Endothelial cell of umbilical vein (primary cell): Measurements from ENCODE around the gene CDC42BPB. TPM values are rescaled to one million over a fixed set of nuclear protein-coding genes. Genes with fewer than 3 reads are reported as not detected.

Experiments
- Bru-seq: library from RNA; stranded (reverse); fragments of 400-500 nt; gene quantifications from one replicate; lab custom pipeline; 2021; lab: Mats Ljungman, UMichigan
- BruChase-seq, 2 experiments: library from RNA; stranded (reverse); fragments of 400-500 nt; gene quantifications; one replicate each; lab custom pipeline; 2021; lab: Mats Ljungman, UMichigan
- BruUV-seq: library from RNA; stranded (reverse); fragments of 400-500 nt; replicated peaks from 2 replicates; lab custom pipeline; 2021; lab: Mats Ljungman, UMichigan
- CTCF ChIA-PET: fragments of 300-600, 350-600 bp; sonication (Branson Sonifier 250); formaldehyde crosslinking; loops from one replicate; lab custom pipeline; 2021; ENCODE audit warnings: antibody characterized with exemption, inconsistent platforms; lab: Charles Lee
- POLR2A ChIA-PET: fragments of 300-600, 350-600 bp; sonication (Branson Sonifier 250); formaldehyde crosslinking; loops from one replicate; lab custom pipeline; 2021; ENCODE audit warnings: antibody characterized with exemption, inconsistent platforms; lab: Charles Lee
- DNase-seq: peaks from one replicate; pipeline ENCODE4 v3.0.0-alpha.2; 2011; ENCODE audit warnings: low read depth, low spot score
- FAIRE-seq: peaks from 2 replicates; lab custom pipeline; 2011; peaks lifted over from hg19 to GRCh38; lab: Jason Lieb, UNC
- H2AFZ ChIP-seq: 2 replicates; pipeline ENCODE4 v1.6.0; 2012; ENCODE audit warnings: low read depth, low read length, control low read depth, inconsistent platforms
- H3K27ac ChIP-seq: 2 replicates; pipeline ENCODE4 v1.5.1; 2011; ENCODE audit warnings: low read depth, mild to moderate bottlenecking, control low read depth, low read length, moderate library complexity; ENCODE audit not compliant: insufficient read depth
- H3K27me3 ChIP-seq, 2 experiments: 2 replicates each; pipeline versions ENCODE4 v1.6.0 to v1.6.1; 2011; ENCODE audit warnings: low read length in 2 of 2, mixed read lengths in 1 of 2; ENCODE audit not compliant: control insufficient read depth in 2 of 2, insufficient read depth in 2 of 2
- H3K36me3 ChIP-seq, 2 experiments: 2 replicates in 1 of 2; 3 replicates in 1 of 2; pipeline ENCODE4 v1.5.1; 2011; ENCODE audit warnings: low read length in 2 of 2, mild to moderate bottlenecking in 1 of 2, moderate library complexity in 1 of 2; ENCODE audit not compliant: control insufficient read depth in 2 of 2, insufficient read depth in 2 of 2; ENCODE audit errors: extremely low read depth in 1 of 2
- H3K4me1 ChIP-seq: 3 replicates; pipeline ENCODE4 v1.5.1; 2011; ENCODE audit warnings: mild to moderate bottlenecking, low read length; ENCODE audit not compliant: control insufficient read depth, insufficient read depth; ENCODE audit errors: extremely low read depth
- H3K4me2 ChIP-seq: 2 replicates; pipeline ENCODE4 v1.6.1; 2011; ENCODE audit warnings: low read length, control low read depth, mixed read lengths; ENCODE audit not compliant: insufficient read depth
- H3K4me3 ChIP-seq, 3 experiments: fragments of 200-600 bp in 1 of 3; sonication (generic), shearing (Covaris generic) in 1 of 3; replicated peaks in 1 of 3; 2 replicates each; pipeline ENCODE4 v1.5.1; 2011 to 2016; ENCODE audit warnings: control low read depth in 3 of 3, low read length in 3 of 3, mild to moderate bottlenecking in 2 of 3, inconsistent platforms in 1 of 3, low read depth in 1 of 3, moderate library complexity in 1 of 3; ENCODE audit not compliant: insufficient read depth in 1 of 3
- H3K79me2 ChIP-seq: 2 replicates; pipeline ENCODE4 v1.6.0; 2012; ENCODE audit warnings: low read length, inconsistent platforms; ENCODE audit not compliant: control insufficient read depth, insufficient read depth
- H3K9ac ChIP-seq: replicated peaks from 2 replicates; pipeline ENCODE3; 2011; ENCODE audit warnings: low read length, control low read depth; ENCODE audit not compliant: insufficient read depth; ENCODE audit errors: extremely low read depth
- H3K9me1 ChIP-seq: replicated peaks from 3 replicates; pipeline ENCODE4 v1.6.0; 2011; ENCODE audit warnings: mild to moderate bottlenecking, low read length; ENCODE audit not compliant: control insufficient read depth, insufficient read depth; ENCODE audit errors: extremely low read depth
- H3K9me3 ChIP-seq: replicated peaks from 2 replicates; pipeline ENCODE4 v1.5.1; 2012; ENCODE audit warnings: low read length, inconsistent platforms; ENCODE audit not compliant: control insufficient read depth, insufficient read depth
- H4K20me1 ChIP-seq: replicated peaks from 2 replicates; pipeline ENCODE3; 2011; ENCODE audit warnings: mild to moderate bottlenecking, low read length; ENCODE audit not compliant: control insufficient read depth, insufficient read depth; ENCODE audit errors: extremely low read depth
- POLR2AphosphoS5 ChIP-seq: IDR thresholded peaks from 2 replicates; pipeline ENCODE4 v1.6.1; 2012; ENCODE audit warnings: low read depth, mild to moderate bottlenecking, control low read depth, low read length, moderate library complexity; ENCODE audit not compliant: insufficient read depth
- dilution Hi-C: fragments of 300-500 bp; cut with MboI; formaldehyde crosslinking; loops from one replicate; pipeline ENCODE4 v1.15.0; 2019; ENCODE audit warnings: low sequenced_read_pairs; ENCODE audit not compliant: extremely low pct_ligation_motif_present
- intact Hi-C: fragments of 100-400 bp; cut with micrococcal nuclease; formaldehyde crosslinking; loops from one replicate; pipeline ENCODE4 v1.10.0; 2022
- long read RNA-seq: library from polyadenylated mRNA; stranded (forward); transcript quantifications from one replicate; pipeline ENCODE4 v2.0.0, GENCODE V29; 2021
- polyA minus RNA-seq, 3 experiments: library from RNA; depleted of rRNA, polyadenylated mRNA; stranded (reverse); fragments of >200 nt; gene quantifications; 1 replicate in 1 of 3; 2 replicates in 2 of 3; pipeline ENCODE4 v1.2.3, GENCODE V29; 2011
- polyA plus RNA-seq, 4 experiments: library from polyadenylated mRNA; depleted of rRNA in 3 of 4; stranded (reverse) in 3 of 4; unstranded in 1 of 4; fragments of >200 nt; gene quantifications; 2 replicates each; pipeline versions ENCODE4 v1.2.1 to v1.2.3, GENCODE V29; 2011 to 2012; ENCODE audit warnings: missing spikeins in 1 of 4
- total RNA-seq: library from RNA; stranded (reverse); gene quantifications from 2 replicates; pipeline ENCODE4 v1.2.3, GENCODE V29; 2021
- TF ChIP-seq, protein P1 (sequence below): IDR thresholded peaks from 2 replicates; pipeline ENCODE4 v1.6.1; 2011; ENCODE audit not compliant: insufficient read depth, insufficient read length

Gene CDC42BPB, protein sequence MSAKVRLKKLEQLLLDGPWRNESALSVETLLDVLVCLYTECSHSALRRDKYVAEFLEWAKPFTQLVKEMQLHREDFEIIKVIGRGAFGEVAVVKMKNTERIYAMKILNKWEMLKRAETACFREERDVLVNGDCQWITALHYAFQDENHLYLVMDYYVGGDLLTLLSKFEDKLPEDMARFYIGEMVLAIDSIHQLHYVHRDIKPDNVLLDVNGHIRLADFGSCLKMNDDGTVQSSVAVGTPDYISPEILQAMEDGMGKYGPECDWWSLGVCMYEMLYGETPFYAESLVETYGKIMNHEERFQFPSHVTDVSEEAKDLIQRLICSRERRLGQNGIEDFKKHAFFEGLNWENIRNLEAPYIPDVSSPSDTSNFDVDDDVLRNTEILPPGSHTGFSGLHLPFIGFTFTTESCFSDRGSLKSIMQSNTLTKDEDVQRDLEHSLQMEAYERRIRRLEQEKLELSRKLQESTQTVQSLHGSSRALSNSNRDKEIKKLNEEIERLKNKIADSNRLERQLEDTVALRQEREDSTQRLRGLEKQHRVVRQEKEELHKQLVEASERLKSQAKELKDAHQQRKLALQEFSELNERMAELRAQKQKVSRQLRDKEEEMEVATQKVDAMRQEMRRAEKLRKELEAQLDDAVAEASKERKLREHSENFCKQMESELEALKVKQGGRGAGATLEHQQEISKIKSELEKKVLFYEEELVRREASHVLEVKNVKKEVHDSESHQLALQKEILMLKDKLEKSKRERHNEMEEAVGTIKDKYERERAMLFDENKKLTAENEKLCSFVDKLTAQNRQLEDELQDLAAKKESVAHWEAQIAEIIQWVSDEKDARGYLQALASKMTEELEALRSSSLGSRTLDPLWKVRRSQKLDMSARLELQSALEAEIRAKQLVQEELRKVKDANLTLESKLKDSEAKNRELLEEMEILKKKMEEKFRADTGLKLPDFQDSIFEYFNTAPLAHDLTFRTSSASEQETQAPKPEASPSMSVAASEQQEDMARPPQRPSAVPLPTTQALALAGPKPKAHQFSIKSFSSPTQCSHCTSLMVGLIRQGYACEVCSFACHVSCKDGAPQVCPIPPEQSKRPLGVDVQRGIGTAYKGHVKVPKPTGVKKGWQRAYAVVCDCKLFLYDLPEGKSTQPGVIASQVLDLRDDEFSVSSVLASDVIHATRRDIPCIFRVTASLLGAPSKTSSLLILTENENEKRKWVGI (N-terminal part only)
- 131 and 136 TPM in 2 replicates for total RNA-seq
- polyA plus RNA-seq: 82.6 and 93.7 TPM in 2 replicates
- polyA plus RNA-seq (2011; cell fraction: cytosol; rRNA removed): 91.3 and 93.3 TPM in 2 replicates
- 301 and 323 TPM in 2 replicates for polyA plus RNA-seq (2011; cell fraction: nucleus; rRNA removed)
- 81.5 and 92.0 TPM in 2 replicates for polyA plus RNA-seq (2012)
- polyA minus RNA-seq: 217 and 238 TPM in 2 replicates
- 43.9 TPM for polyA minus RNA-seq (2011; cell fraction: cytosol; rRNA and poly(A)+ RNA removed)
- polyA minus RNA-seq (2011; cell fraction: nucleus; rRNA and poly(A)+ RNA removed): 147 and 209 TPM in 2 replicates
- percentile 89 among the genes with signal in this experiment for Bru-seq, nascent RNA
- BruChase-seq, experiment 1, labeled RNA remaining after a 6-hour chase: percentile 92 among the genes with signal in this experiment
- BruChase-seq, experiment 2, labeled RNA remaining after a 2-hour chase: percentile 92 among the genes with signal in this experiment
- long read RNA-seq, partial matches to known transcripts: 8 of 24 reads
- long read RNA-seq, other reads (novel, unspliced or antisense): 16 of 24 reads

DNA sequence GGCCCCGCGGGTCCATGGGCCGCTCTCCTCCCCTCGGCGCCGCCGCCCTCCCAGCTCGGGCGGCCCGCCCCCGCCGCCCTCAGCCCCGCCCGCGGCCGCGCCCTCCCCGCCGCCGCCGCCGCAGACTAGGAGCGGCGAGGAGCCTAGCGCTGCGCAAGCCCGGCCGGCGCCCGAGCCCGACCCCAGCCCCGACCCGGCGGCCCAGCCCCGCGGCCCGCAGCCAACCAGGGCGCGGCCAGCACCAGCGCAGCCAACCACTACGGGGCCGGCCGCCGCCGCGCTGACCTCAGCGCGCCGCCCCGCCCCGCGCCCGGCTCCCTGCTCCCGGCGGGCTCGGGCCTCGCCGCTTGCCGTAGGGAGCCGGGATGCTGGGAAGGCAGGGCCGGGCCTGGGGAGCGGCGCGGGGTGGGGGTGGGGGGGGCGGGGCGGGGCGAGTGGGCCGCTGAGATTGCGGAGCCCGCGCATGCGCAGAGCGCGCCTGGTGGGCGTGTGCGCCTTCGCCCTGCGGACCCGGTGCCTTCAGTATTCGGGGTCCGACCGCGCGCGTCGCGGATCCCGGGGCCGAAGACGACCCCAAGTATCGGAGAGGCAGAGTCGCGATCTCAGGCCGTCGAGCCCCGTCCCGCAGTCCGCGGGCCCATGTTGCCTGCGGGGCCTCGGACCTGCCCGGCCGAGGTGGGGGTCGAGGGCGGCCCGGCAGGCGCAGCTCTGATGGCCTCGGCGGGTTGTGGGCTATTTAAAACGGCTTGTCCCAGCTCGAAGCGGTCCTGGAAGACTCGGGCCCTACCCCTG lies at the start of gene CDC42BPB:
Gene CDC42BPB (minus strand): TSS at position 178 of the 792 bp plus-strand sequence. CDS start 376 bp downstream, outside the sequence.
- DNase-seq: peak; percentile 89
- H3K27ac ChIP-seq: peak within 1 kb of the TSS; percentile 91
- no peaks in the 10 kb centered on the region for H3K9me3 ChIP-seq
- CTCF ChIA-PET: interaction anchor here (1.1 to 2.6 kb wide), 4 partner anchors 11 to 47 kb away, joined by 3 to 11 read pairs (median 8); no protein-coding TSS in a partner anchor
- H3K79me2 ChIP-seq: peaks cover 39% of the 10 kb centered on the region
- H2AFZ ChIP-seq: peak within 1 kb of the TSS; percentile 84
- no peaks in the 10 kb centered on the region for H3K36me3 ChIP-seq
- dilution Hi-C loops: no loop called here
- peak within 1 kb of the TSS; percentile 86 for H3K9ac ChIP-seq
- H3K4me1 ChIP-seq: peaks cover 22% of the 10 kb centered on the region
- peak; percentile 56 for TF ChIP-seq POLR2AphosphoS5
- TF ChIP-seq, protein P1, sequence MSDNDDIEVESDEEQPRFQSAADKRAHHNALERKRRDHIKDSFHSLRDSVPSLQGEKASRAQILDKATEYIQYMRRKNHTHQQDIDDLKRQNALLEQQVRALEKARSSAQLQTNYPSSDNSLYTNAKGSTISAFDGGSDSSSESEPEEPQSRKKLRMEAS: no peak
- peaks cover 4% of the 10 kb centered on the region for H4K20me1 ChIP-seq
- H3K4me2 ChIP-seq: peak within 1 kb of the TSS; percentile 56
- no peaks in the 10 kb centered on the region for H3K27me3 ChIP-seq
- FAIRE-seq: peak; percentile 67
- POLR2A ChIA-PET: no interaction called here
- H3K4me3 ChIP-seq: peak within 1 kb of the TSS; percentile 93 to 96 (median 95)
- no peaks in the 10 kb centered on the region for H3K9me1 ChIP-seq
- intact Hi-C loops: loop anchor here (2.0 to 5.0 kb wide), 2 partner anchors 47 to 85 kb away; no protein-coding TSS in a partner anchor
- BruUV-seq: no TSS peak
